Spleen (tissue), 7 donors: Measurements from ENCODE around the gene PTBP2.

Experiments used
- CTCF ChIP-seq, 11 experiments: fragments of 200-600 bp in 7 of 11; fragments of 450-650 bp in 4 of 11; sonication (generic) in 4 of 11; IDR thresholded peaks in 8 of 11; conservative IDR thresholded peaks in 3 of 11; 1 replicate in 7 of 11; 2 replicates in 4 of 11; pipeline versions ENCODE4 v1.4.0 to v1.8.0; 2016 to 2021; ENCODE audit warnings: antibody characterized with exemption in 11 of 11, inconsistent platforms in 4 of 11, mild to moderate bottlenecking in 1 of 11
- POLR2A ChIP-seq, 3 donors: fragments of 450-650 bp; IDR thresholded peaks; one replicate each; pipeline ENCODE4 v1.5.1; 2017; ENCODE audit warnings: antibody characterized with exemption in 3 of 3, mild to moderate bottlenecking in 1 of 3
- POLR2AphosphoS5 ChIP-seq, 3 donors: sonication (generic); formaldehyde crosslinking; IDR thresholded peaks; one replicate each; pipeline ENCODE4 v1.5.1; 2017; ENCODE audit warnings: antibody characterized with exemption in 3 of 3
- donor health status: DM: no; HTN: no; CAD: no; lungs with moderate emphysema.
- donor health status: DM: no; HTN: no; CAD: no.
- donor health status: DM: no; HTN: no; CAD: no.

GRCh38 chr1:96833376-96833775, 111.8 kb downstream of the PTBP2 start:
- no peak for TF ChIP-seq POLR2A (IDR thresholded peaks at IDR 0.05)
- TF ChIP-seq CTCF (IDR thresholded peaks at IDR 0.05 in 8 of 11, conservative IDR thresholded peaks at IDR 0.05 in 3 of 11), result no peak
- TF ChIP-seq POLR2AphosphoS5 (IDR thresholded peaks at IDR 0.05), result no peak
